HL-60 (cell line): ENCODE data around the gene PCBD2.

Source experiments
- GABPA ChIP-seq: IDR thresholded peaks from 2 replicates; pipeline ENCODE4 v1.6.1; 2012; ENCODE audit warnings: low read depth
- POLR2AphosphoS5 ChIP-seq: IDR thresholded peaks from 2 replicates; pipeline ENCODE4 v1.6.1; 2012; ENCODE audit warnings: low read depth
- SPI1 ChIP-seq: IDR thresholded peaks from 2 replicates; pipeline ENCODE4 v1.6.1; 2012; ENCODE audit warnings: low read depth, mild to moderate bottlenecking, borderline replicate concordance
- TF ChIP-seq, protein P1 (sequence below): IDR thresholded peaks from one replicate; pipeline ENCODE4 v1.5.1; 2011; ENCODE audit warnings: low read length, control low read depth, inconsistent platforms; ENCODE audit not compliant: insufficient read depth
- TF ChIP-seq, protein P2 (sequence below): IDR thresholded peaks from 2 replicates; pipeline ENCODE4 v1.6.1; 2012; ENCODE audit warnings: low read depth; ENCODE audit not compliant: insufficient replicate concordance

DNA sequence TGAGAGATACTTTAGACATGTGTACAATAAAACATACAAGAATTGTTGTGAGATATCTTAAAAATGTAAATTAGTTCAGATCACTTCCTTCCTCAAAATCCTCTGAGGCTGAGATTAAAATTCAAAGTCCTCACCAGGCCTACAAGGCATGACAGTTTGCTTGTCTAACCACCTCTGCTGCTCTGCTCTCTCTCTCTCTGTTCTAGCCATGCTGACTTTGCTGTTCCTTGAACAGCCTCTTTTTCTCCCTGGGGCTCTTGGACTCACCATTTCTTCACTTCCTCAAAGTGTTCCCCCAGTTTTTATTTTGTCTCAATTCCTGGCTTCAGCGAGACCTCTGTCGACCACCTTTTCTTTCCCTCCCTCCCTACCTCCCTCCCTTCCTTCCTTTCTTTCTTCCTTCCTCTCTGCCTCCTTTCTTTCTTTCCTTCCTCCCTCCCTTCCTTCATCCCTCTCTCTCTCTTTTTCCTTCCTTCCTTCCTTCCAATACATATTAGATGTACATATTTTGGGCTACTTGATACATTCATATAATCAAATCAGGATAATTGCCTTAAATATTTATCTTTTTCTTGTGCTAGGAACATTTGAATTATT, 89.7 kb downstream of the PCBD2 start:
- TF ChIP-seq, protein P1, sequence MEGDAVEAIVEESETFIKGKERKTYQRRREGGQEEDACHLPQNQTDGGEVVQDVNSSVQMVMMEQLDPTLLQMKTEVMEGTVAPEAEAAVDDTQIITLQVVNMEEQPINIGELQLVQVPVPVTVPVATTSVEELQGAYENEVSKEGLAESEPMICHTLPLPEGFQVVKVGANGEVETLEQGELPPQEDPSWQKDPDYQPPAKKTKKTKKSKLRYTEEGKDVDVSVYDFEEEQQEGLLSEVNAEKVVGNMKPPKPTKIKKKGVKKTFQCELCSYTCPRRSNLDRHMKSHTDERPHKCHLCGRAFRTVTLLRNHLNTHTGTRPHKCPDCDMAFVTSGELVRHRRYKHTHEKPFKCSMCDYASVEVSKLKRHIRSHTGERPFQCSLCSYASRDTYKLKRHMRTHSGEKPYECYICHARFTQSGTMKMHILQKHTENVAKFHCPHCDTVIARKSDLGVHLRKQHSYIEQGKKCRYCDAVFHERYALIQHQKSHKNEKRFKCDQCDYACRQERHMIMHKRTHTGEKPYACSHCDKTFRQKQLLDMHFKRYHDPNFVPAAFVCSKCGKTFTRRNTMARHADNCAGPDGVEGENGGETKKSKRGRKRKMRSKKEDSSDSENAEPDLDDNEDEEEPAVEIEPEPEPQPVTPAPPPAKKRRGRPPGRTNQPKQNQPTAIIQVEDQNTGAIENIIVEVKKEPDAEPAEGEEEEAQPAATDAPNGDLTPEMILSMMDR: no peak
- TF ChIP-seq POLR2AphosphoS5 (no peak), GABPA (no peak), SPI1 (peak; percentile 41; the same call in 1 of the 2 replicates)
- TF ChIP-seq, protein P2, sequence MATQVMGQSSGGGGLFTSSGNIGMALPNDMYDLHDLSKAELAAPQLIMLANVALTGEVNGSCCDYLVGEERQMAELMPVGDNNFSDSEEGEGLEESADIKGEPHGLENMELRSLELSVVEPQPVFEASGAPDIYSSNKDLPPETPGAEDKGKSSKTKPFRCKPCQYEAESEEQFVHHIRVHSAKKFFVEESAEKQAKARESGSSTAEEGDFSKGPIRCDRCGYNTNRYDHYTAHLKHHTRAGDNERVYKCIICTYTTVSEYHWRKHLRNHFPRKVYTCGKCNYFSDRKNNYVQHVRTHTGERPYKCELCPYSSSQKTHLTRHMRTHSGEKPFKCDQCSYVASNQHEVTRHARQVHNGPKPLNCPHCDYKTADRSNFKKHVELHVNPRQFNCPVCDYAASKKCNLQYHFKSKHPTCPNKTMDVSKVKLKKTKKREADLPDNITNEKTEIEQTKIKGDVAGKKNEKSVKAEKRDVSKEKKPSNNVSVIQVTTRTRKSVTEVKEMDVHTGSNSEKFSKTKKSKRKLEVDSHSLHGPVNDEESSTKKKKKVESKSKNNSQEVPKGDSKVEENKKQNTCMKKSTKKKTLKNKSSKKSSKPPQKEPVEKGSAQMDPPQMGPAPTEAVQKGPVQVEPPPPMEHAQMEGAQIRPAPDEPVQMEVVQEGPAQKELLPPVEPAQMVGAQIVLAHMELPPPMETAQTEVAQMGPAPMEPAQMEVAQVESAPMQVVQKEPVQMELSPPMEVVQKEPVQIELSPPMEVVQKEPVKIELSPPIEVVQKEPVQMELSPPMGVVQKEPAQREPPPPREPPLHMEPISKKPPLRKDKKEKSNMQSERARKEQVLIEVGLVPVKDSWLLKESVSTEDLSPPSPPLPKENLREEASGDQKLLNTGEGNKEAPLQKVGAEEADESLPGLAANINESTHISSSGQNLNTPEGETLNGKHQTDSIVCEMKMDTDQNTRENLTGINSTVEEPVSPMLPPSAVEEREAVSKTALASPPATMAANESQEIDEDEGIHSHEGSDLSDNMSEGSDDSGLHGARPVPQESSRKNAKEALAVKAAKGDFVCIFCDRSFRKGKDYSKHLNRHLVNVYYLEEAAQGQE: no peak
